Loucy (cell line): ENCODE results near the gene ITGA11.
"Not testable (repeated sequence)": the region's sequence is repeated elsewhere in the genome, so short reads cannot be mapped to it uniquely, and the experiment has no call there.

ENCODE experiments used
- EZH2phosphoT487 ChIP-seq: fragments of 200-600 bp; IDR thresholded peaks from 2 replicates; pipeline ENCODE4 v1.6.1; 2018; ENCODE audit warnings: antibody characterized with exemption, mild to moderate bottlenecking, moderate library complexity, borderline replicate concordance
- TF ChIP-seq, protein P1 (sequence below): fragments of 200-600 bp; sonication (generic); conservative IDR thresholded peaks from 2 replicates; pipeline ENCODE4 v1.5.1; 2014; ENCODE audit warnings: mild to moderate bottlenecking, antibody characterized with exemption, low read length

DNA sequence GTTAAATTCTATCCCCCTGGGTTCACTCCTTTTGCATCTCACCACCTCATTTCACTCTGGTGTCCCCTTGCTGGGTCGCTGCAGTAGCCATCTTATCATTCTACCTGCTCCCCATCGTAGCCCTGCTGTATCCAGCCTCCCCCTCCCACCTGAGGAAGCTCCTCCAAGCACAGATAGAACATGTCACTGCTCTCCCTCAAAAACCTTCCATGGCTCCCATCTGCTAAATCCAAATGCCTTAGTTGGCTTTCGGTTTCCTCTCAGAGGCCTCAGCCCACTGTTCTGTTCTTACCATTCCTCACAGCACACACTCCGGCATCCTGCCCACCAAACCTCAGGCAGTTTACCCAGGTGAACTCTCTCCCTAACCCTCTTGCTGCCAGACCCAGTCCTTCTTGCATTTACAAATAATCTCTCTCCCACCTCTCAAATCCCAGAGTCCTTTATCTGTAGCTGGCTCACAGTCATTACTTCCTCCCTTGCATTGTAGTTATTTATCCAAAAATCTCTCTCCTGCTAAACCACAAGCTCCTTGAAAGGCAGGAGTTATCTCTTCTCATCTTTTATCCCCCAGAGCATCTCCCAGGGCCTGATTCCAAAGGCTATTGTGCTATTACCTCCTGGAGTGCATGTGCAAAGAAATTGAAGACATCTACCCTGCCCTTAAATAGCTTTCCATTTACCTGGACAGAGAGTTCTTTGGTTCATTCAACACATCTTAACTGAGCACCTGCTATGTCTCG, 9.4 kb downstream of the ITGA11 start:
- TF ChIP-seq, protein P1, sequence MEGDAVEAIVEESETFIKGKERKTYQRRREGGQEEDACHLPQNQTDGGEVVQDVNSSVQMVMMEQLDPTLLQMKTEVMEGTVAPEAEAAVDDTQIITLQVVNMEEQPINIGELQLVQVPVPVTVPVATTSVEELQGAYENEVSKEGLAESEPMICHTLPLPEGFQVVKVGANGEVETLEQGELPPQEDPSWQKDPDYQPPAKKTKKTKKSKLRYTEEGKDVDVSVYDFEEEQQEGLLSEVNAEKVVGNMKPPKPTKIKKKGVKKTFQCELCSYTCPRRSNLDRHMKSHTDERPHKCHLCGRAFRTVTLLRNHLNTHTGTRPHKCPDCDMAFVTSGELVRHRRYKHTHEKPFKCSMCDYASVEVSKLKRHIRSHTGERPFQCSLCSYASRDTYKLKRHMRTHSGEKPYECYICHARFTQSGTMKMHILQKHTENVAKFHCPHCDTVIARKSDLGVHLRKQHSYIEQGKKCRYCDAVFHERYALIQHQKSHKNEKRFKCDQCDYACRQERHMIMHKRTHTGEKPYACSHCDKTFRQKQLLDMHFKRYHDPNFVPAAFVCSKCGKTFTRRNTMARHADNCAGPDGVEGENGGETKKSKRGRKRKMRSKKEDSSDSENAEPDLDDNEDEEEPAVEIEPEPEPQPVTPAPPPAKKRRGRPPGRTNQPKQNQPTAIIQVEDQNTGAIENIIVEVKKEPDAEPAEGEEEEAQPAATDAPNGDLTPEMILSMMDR, result not testable (repeated sequence)
- not testable (repeated sequence) for TF ChIP-seq EZH2phosphoT487
